Measurements from ENCODE around the gene FAM3C. TPM values are rescaled to one million over a fixed set of nuclear protein-coding genes. Genes with fewer than 3 reads are reported as not detected.

The FAM3C gene
- total RNA-seq, 3 donors from 2014 or later, result 27.2 to 38.8 (median 36.6) TPM

DNA sequence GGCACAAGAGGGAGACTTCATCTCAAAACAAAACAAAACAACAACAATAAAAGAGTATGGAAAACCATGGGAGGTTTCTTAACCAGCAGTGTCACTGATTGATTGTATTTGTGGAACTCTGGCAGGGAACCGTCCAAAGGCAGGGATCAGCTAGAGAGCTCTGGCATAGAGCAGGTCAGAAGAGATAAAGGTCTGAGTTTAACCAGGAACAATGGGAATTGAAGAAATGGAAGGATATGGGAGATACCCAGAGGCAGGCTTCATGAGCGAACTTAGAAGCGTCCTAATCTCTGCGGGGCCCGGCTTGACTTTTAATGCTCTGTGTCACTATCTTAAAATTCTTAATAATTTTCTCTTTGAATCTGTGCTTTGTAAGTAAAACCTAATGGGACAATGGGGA, 10.4 kb upstream of the FAM3C start:
- no peaks in the 10 kb centered on the region for H3K9me3 ChIP-seq
- DNase-seq (no peak), ATAC-seq (no peak)
- TF ChIP-seq, protein P1, sequence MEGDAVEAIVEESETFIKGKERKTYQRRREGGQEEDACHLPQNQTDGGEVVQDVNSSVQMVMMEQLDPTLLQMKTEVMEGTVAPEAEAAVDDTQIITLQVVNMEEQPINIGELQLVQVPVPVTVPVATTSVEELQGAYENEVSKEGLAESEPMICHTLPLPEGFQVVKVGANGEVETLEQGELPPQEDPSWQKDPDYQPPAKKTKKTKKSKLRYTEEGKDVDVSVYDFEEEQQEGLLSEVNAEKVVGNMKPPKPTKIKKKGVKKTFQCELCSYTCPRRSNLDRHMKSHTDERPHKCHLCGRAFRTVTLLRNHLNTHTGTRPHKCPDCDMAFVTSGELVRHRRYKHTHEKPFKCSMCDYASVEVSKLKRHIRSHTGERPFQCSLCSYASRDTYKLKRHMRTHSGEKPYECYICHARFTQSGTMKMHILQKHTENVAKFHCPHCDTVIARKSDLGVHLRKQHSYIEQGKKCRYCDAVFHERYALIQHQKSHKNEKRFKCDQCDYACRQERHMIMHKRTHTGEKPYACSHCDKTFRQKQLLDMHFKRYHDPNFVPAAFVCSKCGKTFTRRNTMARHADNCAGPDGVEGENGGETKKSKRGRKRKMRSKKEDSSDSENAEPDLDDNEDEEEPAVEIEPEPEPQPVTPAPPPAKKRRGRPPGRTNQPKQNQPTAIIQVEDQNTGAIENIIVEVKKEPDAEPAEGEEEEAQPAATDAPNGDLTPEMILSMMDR (IDR thresholded peaks at IDR 0.05), result no peak
- H3K4me3 ChIP-seq, result no peak overlapping the region
- intact Hi-C loops (cut with DNase I, micrococcal nuclease), result no loop called here
- peaks cover 3% of the 10 kb centered on the region for H3K4me1 ChIP-seq (ENCODE audit: low read depth)
- H3K36me3 ChIP-seq (ENCODE audit: low read depth), result no peaks in the 10 kb centered on the region

DNA sequence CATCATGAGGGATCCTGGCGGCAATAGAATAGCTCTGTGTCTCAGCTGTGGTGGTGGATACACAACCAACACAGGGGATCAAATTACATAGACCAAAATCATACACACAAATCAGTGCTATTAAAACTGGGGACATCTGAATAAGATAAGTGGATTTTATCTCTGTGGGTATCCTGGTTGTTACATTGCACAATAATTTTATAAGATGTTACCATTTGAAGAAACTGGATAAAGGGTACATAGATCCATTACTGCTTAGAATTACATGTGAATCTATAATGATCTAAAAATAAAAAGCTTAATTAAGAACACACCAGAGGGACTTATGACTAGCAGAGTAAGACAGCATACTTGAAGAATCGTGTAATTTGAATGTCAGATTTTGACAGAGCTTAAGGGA, 8.2 kb upstream of the FAM3C start:
- Histone ChIP-seq H3K4me1 (ENCODE audit: low read depth) (peaks cover 3% of the 10 kb centered on the region), H3K36me3 (ENCODE audit: low read depth) (no peaks in the 10 kb centered on the region), H3K9me3 (no peaks in the 10 kb centered on the region), H3K4me3 (no peak overlapping the region)
- ATAC-seq (no peak), DNase-seq (no peak)
- TF ChIP-seq, protein P1 (IDR thresholded peaks at IDR 0.05), result no peak
- intact Hi-C loops (cut with DNase I, micrococcal nuclease), result no loop called here

DNA sequence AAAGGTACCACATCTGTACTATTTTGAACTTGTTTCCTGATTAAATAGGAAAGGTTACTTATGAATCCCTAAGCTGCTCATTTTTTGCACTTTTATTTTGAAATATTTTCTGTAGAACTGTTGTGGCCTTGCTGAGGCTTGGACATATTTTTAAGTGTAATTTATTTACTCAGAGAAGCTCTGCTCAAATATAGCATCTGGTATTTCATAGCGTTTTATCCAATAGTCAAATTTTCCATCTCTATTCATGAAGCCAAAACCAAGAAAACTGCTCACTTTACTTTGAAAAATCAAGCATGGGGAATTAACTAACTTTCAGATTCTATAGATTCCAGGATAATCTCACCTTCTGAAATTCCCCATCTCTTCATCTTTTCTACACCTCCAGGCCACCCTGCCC, 6.6 kb upstream of the FAM3C start:
- no peak for ATAC-seq
- Histone ChIP-seq H3K36me3 (ENCODE audit: low read depth) (no peaks in the 10 kb centered on the region), H3K4me1 (ENCODE audit: low read depth) (peaks cover 3% of the 10 kb centered on the region), H3K4me3 (no peak overlapping the region), H3K9me3 (no peaks in the 10 kb centered on the region)
- intact Hi-C loops (cut with DNase I, micrococcal nuclease), result no loop called here
- no peak for DNase-seq
- TF ChIP-seq, protein P1 (IDR thresholded peaks at IDR 0.05), result no peak

DNA sequence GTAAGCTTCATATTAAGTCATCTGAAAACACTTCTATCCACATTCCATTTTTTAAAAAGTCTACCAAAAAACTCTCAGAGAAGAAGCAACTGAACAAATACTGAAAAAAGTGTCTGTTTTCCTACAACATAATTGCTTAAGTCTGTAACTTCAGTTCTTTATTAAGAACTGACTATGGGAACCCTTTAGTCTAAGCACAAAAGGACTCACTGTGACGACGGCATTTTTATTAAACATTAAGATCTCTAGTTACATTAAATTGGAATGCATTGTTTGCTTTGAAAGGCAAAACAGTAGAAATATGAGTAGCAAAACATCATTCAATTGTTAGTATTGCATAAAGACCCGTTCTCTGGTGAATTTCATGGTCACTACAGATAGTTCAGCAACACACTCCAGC, 5.8 kb upstream of the FAM3C start:
- H3K4me3 ChIP-seq, result no peak overlapping the region
- intact Hi-C loops (cut with DNase I, micrococcal nuclease), result no loop called here
- H3K36me3 ChIP-seq (ENCODE audit: low read depth), result no peaks in the 10 kb centered on the region
- H3K4me1 ChIP-seq (ENCODE audit: low read depth), result peaks cover 3% of the 10 kb centered on the region
- TF ChIP-seq, protein P1 (IDR thresholded peaks at IDR 0.05), result no peak
- H3K9me3 ChIP-seq, result no peaks in the 10 kb centered on the region
- ATAC-seq, result no peak
- no peak for DNase-seq

DNA sequence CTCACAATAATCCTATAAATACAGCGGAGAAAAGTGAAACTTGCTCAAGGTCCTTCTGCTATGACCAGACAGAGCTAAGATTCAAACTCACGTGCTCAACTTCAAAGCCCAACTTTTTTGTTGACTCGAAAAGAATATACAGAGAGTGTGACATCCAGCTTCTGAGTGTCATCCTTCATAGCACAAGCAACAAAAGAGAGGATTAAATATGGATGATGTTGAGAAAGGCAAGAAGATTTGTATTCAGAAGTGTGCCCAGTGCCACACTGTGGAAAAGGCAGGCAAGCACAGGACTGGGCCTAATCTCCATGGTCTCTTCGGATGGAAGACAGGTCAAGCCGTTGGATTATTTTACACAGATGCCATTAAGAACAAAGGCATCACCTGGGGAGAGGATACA, 2.1 kb upstream of the FAM3C start:
- Histone ChIP-seq H3K4me3 (no peak overlapping the region), H3K4me1 (ENCODE audit: low read depth) (peaks cover 8% of the 10 kb centered on the region), H3K36me3 (ENCODE audit: low read depth) (no peaks in the 10 kb centered on the region), H3K9me3 (no peaks in the 10 kb centered on the region)
- intact Hi-C loops (cut with DNase I, micrococcal nuclease), result no loop called here
- DNase-seq (peak in 1 of 3 donors; percentile 17), ATAC-seq (no peak)
- TF ChIP-seq, protein P1 (IDR thresholded peaks at IDR 0.05), result no peak

DNA sequence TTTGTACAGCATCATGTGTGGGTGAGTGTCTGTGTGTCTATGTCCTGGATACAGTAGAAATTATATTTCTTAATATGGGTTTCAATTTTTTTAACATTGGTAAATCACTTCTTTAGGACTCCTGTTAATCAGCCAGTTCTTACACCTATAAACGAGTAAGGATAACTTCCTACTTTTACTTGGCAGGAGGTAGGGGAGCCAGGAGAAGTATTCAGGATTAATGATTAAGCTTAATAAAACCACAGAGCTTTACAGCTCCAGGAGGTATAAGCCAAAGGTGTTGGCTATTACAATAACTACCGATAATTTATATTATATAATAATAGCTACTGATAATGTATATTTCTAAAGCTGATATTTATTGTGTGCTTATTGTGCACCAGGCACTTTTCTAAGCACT, 1.7 kb upstream of the FAM3C start:
- DNase-seq (no peak), ATAC-seq (no peak)
- Histone ChIP-seq H3K4me3 (no peak overlapping the region), H3K36me3 (ENCODE audit: low read depth) (no peaks in the 10 kb centered on the region), H3K9me3 (no peaks in the 10 kb centered on the region), H3K4me1 (ENCODE audit: low read depth) (peaks cover 8% of the 10 kb centered on the region)
- intact Hi-C loops (cut with DNase I, micrococcal nuclease), result no loop called here
- TF ChIP-seq, protein P1 (IDR thresholded peaks at IDR 0.05), result no peak
